HG03378 (cell line): ENCODE data around the gene MBOAT2.
"Not testable (repeated sequence)": the region's sequence is repeated elsewhere in the genome, so short reads cannot be mapped to it uniquely, and the experiment has no call there.

Experiments
- ATAC-seq: cut with Tn5 transposase; IDR thresholded peaks from one replicate; pipeline ENCODE4 v1.9.1; 2021; ENCODE audit warnings: mild to moderate bottlenecking, moderate library complexity; ENCODE audit not compliant: unreplicated experiment

Gene MBOAT2

DNA sequence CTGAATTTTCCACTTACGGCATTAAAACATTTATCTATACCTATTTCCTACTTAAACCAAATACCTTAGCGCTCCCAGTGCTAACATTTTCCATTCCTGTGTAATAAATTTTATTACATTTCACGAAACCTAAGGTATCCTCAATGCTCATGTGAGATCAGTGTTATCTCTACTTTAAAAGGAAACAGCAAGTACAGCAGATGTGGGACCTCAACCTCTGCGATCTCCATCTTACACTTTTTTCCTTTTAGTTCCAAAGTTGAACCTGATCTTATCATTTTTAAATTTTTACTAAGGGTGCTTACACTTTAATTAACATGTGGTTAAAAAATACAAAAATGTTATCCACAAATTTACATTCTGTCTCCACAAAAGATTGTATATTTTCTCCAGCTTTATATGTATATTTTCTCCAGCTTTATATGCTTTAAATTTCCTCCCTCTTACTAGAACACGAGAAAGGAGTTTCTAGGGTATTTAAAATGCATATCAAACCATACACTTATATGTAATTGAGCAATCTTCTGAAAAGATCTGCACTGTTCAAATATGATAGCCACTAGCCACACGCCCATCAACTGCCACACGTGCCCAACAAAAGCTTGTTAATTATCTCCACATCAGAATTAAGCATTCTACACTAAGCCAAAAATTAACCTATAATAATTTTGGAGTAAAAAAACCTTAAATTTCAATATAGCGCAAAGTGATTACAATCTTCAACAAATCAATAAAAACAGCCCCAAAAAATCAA, 38.1 kb downstream of the MBOAT2 start:
- no peak for ATAC-seq

DNA sequence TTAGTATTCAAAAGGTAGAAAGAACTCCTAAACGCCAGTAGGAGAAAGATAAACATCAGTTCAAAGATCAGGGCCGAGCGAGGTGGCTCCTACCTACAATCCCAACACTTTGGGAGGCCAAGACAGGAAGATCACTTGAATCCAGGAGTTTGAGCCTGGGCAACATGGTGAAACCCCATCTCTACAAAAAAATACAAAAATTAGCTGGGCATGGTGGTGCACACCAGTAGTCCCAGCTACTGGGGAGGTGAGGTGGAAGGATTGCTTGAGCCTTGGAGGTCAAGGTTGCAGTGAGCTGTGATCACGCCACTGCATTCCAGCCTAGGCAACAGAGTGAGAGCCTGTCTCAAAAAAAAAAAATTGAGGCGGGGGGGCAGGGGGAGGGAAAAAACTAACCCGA, 40.6 kb downstream of the MBOAT2 start:
- ATAC-seq, result no peak

DNA sequence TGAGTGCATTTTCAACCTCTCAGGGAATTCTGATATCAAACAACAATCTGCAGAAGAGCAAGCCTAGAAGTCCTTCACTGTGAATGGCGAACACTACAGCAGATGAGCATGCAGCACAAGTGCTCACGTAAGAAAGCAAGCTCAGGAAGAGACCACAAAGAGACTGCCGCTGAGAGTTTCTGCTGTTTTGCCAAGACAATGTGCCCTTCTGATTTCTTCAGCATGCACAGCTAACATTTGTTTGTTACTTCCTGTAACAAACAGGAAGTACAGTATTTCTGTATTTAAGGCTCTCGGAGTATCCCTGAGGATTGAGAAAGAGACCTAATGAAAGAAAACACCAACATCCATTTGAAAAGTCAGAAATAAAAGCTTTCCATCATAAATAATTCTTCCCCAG, 45.9 kb downstream of the MBOAT2 start:
- no peak for ATAC-seq

DNA sequence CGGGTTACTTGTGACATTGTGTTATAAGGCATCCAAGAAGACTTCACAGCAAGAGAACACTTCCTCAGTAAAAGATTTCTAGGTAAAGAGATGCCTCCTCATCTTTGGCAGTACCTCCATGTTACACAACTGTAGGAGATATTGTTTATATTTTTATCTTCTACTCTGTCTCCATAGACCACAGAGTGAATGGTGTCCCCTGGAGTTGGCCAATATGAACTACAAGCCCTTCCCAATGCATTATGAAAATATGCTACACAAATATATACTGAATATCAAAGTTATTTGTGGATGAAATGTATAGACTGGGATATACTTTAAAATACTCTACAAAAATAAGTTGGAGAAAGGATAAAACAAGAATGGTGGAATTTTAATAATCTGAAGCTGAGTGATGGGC, 46.7 kb downstream of the MBOAT2 start:
- ATAC-seq, result no peak

DNA sequence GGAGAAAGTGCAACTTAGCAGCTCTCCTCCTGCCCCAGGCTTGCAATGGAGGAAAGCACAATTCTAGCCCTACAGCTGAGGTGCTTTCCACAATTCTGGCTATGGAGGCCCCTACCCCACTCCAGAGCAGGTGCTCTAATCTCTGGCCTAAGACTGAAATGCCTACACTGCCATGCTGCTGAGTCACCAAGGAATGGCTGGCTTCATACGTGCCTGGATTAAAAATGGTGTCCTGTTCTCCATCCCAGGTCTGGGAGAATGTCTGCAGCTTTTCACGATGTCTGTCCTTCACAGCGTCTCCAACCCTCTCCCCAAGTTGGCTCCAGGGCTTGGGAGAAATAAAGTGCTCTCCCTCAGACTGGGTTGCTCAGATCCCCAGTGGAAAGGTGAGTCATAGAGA, 48.5 kb downstream of the MBOAT2 start:
- ATAC-seq, result no peak

DNA sequence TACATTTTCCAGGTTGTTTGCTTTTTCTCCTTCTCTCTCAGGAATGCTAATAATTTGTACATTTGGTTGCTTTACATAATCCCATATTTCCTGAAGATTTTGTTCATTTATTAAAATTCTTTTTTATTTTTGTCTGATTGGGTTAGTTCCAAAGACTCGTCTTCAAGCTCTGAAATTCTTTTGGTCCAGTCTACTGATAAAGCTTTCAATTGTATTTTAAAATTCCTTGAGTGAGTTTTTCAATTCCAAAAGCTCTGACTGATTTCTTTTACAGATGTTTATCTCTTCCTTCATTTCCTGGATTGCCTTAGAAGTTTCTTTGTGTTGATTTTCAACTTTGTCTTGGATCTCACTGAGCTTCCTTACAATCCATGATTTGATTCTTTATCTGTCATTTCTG, 50.0 kb downstream of the MBOAT2 start:
- no peak for ATAC-seq

DNA sequence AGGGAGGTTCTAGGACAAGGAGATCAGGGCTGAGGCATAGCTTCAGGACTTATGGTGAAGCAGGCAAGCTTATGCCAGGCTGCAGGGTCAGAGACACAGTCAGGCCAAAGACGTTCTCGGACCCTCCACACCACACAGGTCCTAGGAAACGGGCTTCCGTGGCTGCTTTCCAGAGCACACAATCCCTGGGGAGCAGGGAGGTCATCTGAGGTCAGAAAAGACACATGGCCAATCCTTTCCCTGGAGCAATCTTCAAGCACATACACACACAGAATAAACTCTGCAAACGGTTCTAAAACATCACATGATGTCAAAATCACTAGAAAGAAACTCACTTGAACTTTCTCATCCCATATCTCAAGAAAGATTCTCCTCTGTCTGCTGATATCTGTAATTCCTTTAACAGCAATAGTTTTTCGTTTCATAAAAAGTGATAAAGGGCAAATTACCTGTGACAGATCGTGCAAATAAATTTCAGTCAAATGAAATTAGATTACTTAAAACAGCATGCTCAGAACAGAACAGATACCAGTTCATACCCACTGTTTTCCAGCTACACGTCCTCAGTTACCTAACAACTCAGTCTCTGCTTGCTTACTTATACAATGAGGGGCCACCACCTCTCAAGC, 63.9 kb downstream of the MBOAT2 start:
- ATAC-seq, result no peak

DNA sequence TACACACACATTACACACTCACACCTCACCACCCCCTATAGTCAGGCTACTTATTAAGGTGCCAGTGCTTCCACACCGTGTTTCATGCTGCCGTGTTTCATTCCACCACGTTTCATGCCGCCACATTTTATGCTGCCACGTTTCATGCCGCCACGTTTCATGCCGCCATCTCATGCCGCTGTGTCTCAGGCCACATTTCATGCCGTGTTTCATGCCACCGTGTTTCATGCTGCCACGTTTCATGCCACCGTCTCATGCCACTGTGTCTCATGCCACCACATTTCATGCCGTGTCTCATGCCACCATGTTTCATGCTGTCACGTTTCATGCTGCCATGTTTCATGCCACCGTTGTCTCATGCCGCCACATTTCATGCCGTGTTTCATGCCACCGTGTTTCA, 65.1 kb downstream of the MBOAT2 start:
- ATAC-seq, result no peak

DNA sequence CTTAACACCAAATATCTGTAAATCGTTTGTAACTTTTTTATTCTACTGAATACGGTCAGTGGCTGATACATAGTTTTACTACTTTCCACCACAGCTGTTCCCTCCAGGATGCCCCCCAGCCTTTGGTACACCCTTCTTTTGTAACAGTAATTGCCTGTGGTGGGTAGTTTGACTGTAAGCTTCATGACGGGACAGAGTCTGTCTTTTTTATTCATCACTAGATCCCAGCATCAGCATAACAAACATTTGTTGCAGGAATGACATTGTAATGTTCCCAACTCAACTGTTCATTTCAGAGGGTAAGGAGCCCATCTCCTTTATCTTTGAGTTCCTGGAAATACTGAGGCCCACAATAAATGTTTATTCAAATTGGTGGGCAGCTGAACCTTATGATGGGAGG, 67.5 kb downstream of the MBOAT2 start:
- ATAC-seq, result no peak

DNA sequence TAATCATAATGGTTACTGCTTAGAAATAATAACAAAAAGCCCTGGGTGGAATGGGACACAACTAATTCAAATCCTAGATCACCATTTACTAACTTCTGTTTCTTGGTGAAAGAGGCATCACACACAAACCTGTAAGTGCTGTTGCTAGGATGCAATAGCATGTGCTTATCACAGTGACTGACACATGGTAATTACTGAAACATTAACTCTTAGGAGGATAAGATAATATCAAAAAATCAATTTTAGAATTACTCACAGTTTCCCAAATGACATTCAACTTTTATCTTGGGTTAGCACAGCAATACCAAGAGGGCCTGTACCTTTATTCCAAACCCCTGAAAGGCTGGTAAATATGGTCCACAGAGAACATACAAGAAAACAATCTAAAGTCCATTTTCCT, 69.1 kb downstream of the MBOAT2 start:
- ATAC-seq, result no peak

DNA sequence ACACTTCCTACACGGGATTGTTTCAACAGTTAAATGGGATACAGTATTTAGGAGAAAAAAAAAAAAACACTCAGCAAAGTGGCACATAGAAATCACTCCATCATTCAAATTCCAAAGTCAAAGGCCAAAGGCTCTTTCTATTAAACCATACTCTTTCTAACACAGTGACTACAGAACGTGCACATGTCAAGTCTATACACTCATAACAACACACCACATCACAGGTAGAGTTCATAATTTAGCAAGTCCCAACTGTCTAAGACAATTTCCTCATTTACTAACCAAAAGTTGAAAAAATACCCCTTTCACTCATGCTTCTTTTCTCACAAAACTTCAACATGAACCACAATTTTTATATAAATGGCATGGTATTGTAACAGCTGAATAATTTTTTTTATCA, 70.8 kb downstream of the MBOAT2 start:
- ATAC-seq, result no peak

DNA sequence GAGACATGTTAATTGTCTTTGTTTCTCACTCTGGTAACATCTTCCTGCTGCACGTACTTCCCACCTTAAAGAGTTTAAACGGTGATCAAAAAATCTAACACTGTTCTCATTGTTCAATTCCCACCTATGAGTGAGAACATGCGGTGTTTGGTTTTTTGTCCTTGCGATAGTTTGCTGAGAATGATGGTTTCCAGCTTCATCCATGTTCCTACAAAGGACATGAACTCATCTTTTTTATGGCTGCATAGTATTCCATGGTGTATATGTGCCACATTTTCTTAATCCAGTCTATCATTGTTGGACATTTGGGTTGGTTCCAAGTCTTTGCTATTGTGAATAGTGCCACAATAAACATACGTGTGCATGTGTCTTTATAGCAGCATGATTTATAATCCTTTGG, 73.3 kb downstream of the MBOAT2 start:
- ATAC-seq, result not testable (repeated sequence)

DNA sequence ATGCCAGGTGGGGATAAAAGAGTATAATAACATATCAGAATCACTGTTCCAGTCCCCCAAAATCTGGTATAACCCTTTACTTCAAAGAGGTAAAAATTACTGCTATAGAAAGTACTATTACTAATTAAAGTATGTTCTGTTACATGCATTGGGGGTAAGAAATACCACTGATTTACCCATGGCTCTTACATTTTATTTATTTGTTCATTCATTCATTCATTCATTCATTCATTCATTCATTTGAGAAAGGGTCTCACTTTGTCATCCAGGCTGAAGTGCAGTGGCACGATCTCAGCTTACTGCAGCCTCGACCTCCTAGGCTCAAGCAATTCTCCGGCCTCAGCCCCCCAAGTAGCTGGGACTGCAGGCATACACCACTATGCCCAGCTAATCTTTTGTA, 74.4 kb downstream of the MBOAT2 start:
- ATAC-seq, result no peak

DNA sequence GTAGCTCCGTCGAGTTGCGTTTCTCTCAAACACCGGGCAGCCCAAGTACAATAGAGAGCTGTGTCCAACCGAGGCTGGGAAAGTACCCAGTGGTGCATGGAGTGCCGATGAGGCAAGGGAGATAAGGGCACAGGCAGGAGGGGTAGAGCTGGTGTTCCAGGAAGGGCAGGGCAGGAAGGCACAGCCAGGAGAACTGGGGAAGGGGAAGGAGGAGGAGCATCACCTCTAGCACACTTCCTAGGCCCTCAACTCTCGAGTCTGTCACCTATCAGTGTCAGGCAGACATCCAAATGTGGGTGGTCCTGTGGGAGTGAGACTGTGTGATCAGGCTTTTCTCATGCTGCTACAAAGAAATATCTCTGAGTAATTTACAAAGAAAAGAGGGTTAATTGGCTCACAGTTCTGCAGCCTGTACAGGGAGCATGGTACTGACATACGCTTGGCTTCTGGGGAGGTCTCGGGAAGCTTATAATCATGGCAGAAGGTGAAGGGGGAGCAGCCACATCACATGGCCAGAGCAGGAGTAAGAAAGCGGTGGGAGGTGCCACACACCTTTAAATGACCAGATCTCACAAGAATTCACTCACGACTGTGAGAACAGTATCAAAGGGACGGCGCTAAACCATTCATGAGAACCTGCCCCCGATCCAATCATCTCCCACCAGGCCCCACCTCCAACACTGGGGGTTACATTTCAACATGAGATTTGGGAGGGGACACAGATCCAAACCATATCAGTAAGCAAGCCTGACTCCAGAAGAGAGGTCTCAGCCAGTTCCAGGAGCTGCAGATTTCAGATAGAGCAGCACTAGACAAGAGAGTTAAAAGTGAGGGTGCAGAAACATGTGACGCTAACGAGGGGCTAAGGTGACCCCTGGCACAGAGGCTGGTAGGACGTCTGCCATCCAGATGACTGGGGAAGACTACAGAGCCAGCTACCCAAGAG, 75.7 kb downstream of the MBOAT2 start:
- ATAC-seq, result no peak

DNA sequence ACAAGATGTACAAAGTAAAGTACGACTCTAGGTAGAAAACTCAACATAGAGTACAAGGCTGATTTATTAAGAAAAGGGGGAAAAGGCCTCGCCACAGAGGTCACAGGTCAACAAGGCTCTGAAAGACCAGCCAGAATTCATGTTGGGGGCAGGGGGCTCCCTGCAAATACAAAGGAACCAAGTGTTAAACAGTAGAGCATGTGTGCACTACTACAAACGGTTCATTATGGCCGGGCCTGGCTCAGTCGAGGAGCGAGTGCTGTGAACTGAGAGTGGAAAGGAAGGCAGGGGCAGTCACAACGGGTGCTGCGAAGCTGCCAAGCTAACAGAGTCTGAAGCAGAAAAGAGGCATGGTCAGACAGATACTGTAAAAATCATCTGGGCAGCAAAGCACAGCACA, 77.1 kb downstream of the MBOAT2 start:
- no peak for ATAC-seq

DNA sequence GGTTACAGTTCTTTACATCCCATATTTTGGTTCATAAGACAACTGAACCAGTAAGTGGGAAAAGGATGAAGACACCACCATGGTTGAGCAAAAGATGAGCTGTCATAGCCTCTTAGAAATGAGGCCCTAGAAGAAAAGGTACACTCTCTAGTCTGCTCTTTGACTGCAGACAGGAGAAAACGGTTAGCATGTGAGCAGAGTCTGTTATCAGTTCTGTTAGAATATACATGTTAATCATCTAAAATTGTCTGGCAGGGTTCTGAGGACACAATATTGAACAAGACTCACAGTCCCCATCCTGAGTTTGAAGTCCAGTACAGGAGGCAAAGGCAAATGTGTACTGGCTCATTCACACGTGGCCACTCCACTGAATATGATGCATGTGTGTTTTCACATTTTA, 78.1 kb downstream of the MBOAT2 start:
- no peak for ATAC-seq

DNA sequence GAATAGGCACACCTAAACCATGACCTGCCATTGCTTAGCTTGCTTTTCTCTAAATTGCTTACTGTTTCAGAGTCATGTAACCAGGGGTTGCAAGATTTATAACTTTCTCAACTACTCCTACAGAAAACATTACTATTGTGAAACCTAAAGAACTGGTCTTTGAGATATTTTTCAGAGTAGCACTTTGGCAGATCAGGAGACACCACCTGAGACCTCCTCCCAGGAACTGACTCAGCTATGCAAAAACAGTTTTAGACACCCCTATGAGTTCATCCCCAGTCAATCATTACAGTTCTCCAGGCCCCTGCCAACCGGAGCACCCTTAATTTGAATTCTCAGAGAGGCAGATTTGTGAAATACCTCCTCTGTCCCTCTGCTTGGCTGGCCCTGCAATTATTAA, 80.3 kb downstream of the MBOAT2 start:
- no peak for ATAC-seq

DNA sequence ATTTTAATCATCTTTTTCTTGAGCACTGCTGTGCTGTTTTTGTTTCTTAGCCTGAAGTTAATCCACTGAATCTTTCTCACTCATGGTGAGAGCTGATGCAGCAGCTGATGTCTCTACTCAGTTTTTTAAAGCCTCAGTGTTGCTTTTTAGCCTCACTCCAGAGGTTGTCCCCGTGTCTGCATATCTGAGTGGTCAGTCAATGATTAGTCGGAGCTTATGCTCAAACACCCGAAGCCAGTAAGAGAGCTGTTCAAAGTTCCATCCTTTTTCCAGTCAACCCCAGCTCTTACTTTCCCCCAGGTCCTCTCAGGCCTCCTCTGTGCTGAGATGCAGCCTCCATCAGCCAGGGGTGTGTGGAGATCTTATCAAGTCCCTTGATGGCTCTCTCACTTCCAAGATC, 81.1 kb downstream of the MBOAT2 start:
- ATAC-seq, result no peak

DNA sequence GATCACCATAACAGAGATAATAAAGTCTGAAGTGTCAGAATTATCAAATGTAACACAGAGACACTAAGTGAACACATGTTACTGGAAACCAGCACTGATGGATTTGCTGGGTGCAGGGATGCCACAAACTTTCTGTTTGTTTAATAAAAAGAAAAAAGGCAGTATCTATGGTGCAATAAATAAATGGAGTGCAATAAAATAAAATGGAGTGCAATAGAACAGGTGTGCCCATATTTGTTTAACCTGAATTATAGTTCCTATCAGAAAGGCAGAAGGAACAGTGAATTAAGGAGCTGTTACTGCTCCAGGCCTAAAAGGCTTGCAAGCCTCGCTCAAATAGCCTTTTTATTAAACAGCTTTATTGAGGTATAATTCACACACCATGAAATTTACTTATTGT, 85.1 kb downstream of the MBOAT2 start:
- ATAC-seq, result no peak

DNA sequence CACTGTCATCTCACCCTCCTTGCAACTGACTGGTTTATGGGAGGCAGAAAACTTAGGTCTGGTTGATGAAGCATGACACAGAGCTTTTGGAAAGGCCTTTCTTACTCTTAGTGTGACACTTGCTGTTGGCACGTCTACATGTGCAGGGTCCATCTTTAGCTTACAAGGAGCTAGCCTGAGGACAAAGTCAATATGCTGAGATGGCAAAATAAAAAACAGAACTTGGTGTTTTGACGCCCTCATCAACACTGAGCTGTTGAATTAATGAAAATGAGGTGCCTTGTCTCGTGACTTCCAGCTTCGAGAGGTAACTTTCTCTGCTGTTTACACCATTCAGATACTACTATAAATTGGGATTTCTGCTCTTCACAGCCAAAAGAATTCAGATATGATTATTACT, 87.5 kb downstream of the MBOAT2 start:
- no peak for ATAC-seq

DNA sequence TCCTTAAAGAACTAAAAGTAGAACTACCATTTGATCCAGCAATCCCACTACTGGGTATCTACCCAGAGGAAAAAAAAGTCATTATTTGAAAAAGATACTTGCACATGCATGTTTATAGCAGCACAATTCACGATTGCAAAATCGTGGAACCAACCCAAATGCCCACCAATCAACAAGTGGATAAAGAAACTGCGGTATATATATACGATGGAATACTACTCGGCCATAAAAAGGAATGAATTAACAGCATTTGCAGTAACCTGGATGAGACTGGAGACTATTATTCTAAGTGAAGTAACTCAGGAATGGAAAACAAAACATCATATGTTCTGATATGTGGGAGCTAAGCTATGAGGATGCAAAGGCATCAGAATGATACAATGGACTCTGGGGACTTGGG, 89.7 kb downstream of the MBOAT2 start:
- not testable (repeated sequence) for ATAC-seq

DNA sequence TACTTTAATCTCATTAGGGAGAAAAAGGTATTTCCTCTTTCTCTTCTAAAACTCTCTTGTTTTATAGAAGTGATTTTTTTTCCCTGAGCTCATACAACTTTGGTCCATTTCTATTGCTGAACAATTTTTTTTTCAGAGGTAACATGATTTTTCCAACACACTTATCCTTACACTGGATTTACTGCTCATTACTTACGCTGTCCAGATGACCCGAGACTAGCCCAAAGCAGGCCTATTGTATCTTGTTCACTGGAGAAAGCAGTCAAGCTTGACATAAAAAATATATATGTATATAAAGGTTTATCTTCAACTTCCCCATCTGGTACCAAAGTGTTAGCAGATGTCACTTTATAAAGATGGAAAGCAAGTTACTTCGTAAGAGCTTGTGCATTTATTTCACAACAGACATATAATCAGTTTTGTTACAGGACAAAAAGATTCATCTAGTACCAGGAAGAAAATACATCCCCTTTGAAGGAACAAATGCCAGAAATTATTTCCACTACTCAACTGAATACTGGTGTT, 95.7 kb downstream of the MBOAT2 start:
- ATAC-seq, result no peak
